NCI-H526 (cell line): ENCODE measurements around the gene MED13.
"Not testable (repeated sequence)": the region's sequence is repeated elsewhere in the genome, so short reads cannot be mapped to it uniquely, and the experiment has no call there.

Source experiments
- DNase-seq, 2 experiments: peaks; one replicate each; lab custom pipeline; 2025; lab: John Stamatoyannopoulos, UW

The MED13 gene

DNA sequence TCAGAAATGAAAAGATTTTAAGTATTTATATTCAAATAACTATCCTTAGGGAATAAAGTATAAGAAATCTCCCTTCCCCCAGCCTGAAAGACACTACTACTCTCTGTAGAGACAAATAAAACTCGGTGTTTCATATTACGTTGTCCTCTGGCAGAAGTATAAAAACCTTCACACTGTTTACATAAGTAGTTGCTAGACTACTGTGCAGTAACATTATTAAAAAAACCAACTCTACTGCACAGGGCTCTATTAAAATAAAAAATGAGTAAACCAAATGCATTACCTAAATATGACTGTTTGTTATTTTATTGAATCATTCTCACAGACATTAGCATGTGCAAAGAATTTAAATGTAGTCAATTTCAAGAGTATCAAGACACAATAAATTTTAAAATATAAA lies 67.4 kb downstream of the MED13 start:
- DNase-seq = peak; percentile 21 to 32

GRCh38 chr17:61996916-61997605 lies 68.0 kb downstream of the MED13 start:
- DNase-seq = no peak

DNA sequence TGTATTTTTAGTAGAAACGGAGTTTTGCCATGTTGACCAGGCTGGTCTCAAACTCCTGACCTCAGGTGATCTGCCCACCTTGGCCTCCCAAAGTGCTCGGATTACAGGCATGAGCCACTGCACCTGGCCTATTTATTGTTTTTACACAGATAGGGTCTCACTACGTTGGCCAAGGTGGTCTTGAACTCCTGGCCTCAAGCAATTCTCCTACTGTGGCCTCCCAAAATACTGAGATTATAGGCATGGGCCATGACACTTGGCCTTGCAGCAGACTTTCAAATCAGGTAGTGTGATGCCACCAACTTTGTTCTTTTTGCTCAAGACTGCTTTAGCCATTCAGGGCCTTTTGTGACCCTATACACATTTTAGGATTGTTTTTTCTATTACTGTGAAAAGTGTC lies 75.6 kb downstream of the MED13 start:
- no peak for DNase-seq

DNA sequence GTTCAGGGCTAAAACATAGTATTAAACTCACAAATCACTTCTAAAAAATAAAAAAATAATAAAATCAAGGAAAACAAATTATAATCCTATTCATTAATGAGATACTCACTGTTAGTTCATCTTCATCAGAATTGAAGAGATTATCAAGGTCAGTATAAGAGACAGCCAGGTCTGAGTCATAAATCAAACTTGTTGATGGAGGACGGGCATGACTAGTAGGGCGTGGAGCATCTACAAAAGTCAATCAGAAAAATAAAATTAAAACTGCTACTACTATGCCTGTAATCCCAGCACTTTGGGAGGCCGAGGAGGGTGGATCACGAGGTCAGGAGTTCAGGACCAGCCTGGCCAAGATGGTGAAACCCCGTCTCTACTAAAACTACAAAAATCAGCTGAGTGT lies 78.2 kb downstream of the MED13 start:
- no peak for DNase-seq

GRCh38 chr17:61984821-61985220 lies 80.3 kb downstream of the MED13 start:
- no peak for DNase-seq

GRCh38 chr17:61981323-61981722 lies 83.8 kb downstream of the MED13 start:
- no peak for DNase-seq

DNA sequence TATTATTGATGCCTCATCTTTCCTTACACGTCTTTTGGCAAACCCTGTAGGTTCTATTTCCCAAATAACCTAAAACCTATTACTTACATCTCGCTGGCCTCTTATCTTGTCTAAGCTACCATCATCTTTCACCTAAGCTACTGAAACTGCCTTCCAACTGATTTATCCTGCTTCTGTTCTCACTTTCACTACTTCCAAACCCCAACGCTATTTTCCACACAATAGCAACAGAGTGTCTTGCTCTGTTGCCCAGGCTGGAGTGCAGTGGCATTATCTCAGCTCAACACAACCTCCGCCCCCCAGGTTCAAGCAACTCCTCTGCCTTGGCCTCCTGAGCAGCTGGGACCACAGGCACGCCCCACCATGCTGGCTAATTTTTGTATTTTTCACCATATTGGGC lies 84.5 kb downstream of the MED13 start:
- no peak for DNase-seq

DNA sequence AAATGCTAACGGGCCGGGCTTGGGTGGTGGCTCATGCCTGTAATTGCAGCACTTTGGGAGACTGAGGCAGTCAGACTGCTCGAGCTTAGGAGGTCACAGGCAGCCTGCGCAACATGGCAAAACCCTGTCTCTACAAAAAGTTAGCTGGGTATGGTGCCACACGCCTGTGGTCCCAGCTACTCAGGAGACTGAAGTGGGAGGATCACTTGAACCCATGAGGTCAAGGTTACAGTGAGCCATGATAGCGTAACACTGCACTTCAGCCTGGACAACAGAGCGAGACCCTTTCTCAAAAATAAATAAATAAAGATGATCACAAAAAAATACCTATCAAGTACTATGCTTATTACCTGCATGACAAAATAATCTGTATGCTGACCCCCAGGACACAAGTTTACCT lies 91.0 kb downstream of the MED13 start:
- no peak for DNase-seq

GRCh38 chr17:61972311-61972710 lies 92.8 kb downstream of the MED13 start:
- DNase-seq = no peak

DNA sequence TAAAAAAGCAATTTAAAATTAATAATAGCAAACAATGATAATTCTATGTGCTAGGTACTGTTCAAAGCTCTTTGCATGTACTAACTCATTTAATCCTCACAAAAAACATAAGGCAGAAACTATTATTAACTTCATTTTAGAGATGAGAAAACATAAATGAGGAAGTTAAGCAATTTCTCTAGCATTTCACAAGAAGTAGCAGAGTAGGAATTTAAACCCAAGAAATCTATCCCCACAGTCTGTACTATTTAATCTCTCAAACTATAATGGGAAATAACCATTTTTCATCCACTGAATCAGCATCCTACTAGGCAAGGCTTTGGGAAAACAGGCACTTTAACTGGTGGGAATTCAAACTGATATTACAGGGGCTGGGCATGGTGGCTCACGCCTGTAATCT lies 95.0 kb downstream of the MED13 start:
- no peak for DNase-seq

GRCh38 chr17:61968757-61969156 lies 96.3 kb downstream of the MED13 start:
- no peak for DNase-seq

DNA sequence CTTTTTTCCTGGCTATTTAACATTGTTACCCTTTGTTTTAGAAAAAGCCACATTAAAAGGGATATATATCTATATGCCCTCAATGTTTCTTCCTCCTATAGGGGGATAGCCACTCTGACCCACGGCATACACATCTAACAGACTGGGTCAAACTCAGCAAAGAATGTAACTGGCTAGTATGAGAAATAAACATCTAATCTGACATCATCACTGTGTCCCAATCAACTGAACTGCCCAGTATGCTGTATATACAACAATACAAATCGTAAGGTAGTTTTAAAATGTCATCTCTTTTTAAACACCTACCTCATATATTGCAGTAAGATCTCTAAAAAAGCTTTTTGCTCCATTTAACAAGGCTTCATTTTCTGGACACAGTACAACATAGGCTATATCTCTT lies 97.3 kb downstream of the MED13 start:
- DNase-seq = no peak

DNA sequence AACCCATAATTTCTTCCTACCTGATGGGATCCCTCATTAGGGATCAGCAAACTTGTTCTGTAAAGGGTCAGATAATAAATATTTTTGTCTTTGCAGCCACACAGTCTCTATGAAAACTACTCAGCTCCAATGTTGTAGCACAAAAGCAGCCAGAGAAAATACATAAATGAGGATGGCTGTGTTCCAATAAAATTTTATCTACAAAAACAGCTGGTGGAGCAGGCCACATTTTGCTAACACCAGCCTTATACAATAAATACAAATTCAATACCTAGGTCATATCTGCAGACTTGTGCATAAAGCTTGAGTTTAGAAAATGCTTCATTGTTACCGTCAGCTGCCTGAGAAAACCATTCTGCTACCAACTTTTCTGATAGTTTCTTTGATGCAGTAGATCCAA lies 98.9 kb downstream of the MED13 start:
- DNase-seq = no peak

DNA sequence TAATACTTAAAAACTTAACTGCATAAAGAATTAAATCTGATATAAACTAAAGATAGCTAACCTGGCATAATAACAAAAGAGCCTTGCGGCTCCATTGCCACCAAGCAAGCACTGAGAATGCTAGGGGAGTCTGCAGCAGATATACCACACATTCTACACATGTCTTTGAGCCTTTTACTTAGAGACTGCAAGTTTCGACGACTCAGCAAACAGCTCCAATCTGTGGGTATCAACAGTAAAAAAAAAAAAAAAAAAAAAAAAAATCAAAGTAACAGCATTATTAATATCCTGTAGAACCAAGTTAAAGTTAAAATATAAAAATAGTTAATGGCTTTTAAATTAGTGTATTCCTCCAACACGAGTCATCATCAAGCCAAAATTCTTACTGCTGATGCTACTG lies 109.5 kb downstream of the MED13 start:
- DNase-seq = no peak

GRCh38 chr17:61947367-61948078 lies 117.6 kb downstream of the MED13 start:
- DNase-seq = peak; percentile 51 to 61

DNA sequence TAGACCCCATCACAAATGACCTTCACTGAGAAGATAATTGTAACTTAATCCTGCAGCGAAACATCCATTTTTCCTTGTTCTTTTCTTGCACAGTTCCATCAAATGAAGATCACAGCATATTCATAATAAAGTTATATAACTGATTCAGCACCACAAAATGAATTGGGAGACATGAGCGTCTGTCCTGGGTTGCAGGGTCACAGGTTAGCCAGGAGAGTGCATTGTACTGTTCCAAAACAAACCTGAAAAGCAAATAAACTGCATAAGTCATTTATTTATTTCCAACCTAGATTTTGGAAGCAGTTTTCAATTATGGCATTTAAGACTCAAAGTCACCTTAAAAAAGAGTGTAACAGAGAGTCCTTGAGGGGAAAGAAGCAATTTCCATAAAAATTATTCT lies 118.7 kb downstream of the MED13 start:
- no peak for DNase-seq

DNA sequence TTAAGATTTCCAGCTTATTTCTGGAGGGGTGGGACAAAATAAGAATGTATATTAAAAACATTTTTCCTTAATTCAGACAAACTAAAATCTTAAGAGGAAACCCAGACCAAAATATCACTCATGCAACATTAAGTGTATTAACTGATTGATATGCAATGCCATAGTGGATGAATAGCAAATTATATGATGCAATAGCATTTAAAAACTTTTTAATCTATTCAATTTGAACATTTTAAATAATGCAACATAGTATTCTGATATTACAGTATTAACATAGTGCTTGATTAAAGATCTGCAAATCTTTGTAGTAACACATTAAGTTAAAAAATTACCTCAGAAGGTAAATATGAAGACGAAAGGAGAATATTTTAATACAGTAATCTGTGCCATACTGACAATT lies 122.0 kb downstream of the MED13 start:
- no peak for DNase-seq

- no peak for DNase-seq
Measured at GRCh38 chr17:61942085-61942484, 123.0 kb downstream of the MED13 start.

DNA sequence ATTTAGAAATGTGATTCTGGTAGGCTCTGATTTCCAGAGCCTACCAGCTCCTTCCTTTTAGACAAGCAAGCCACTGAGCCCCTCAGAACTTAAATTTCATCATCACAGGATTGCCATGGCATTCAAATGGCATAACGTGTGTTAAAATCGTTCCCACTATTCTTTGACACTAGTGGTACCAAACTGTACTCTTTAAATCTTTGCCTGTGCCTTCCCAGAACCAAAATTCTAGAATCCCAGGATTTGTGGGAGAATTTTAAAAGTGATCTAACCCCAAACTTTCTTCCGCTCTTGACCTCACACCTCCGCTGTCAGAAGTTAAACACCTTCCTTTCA lies 137.0 kb downstream of the MED13 start:
- no peak for DNase-seq

GRCh38 chr17:61927208-61928100 lies 137.6 kb downstream of the MED13 start, which contains the start of gene INTS2:
Gene INTS2 (minus strand): TSS chr17:61927982. CDS start chr17:61926644, 1,338 bp downstream.
- DNase-seq = peak; percentile 86 to 94

- DNase-seq = no peak
Measured at GRCh38 chr17:61926826-61927207, 138.3 kb downstream of the MED13 start.

DNA sequence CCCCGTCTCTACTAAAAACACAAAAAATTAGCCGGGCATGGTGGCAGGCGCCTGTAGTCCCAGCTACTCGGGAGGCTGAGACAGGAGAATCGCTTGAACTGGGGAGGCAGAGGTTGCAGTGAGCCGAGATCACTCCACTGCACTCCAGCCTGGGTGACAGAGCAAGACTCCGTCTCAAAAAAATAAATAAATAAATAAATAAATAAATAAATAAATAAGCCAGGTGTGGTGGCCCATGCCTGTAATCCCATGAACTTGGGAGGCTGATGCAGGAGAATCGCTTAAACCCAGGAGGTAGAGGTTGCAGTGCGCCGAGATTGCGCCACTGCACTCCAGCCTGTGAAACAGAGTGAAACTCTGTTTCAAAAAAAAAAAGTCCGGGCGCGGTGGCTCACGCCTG lies 149.9 kb downstream of the MED13 start:
- not testable (repeated sequence) for DNase-seq
